DND-41 (cell line): ENCODE measurements around the gene NKRF.

ENCODE experiments used
- CTCF ChIP-seq: IDR thresholded peaks from 2 replicates; pipeline ENCODE4 v1.5.1; 2012; ENCODE audit warnings: borderline replicate concordance, low read length, moderate library complexity, mild to moderate bottlenecking; ENCODE audit not compliant: poor library complexity, severe bottlenecking; ENCODE audit errors: extremely low read depth
- EZH2 ChIP-seq: IDR thresholded peaks from 3 replicates; pipeline ENCODE4 v1.6.1; 2012; ENCODE audit warnings: borderline replicate concordance, low read depth, mild to moderate bottlenecking, moderate library complexity, low read length, inconsistent platforms; ENCODE audit not compliant: severe bottlenecking

- TF ChIP-seq CTCF (no peak), EZH2 (no peak)
These were observed 30.2 kb upstream of the NKRF start for GRCh38 chrX:119636419-119636818.
